K562 (cell line): ENCODE data around the gene GLDC. TPM values are rescaled to one million over a fixed set of nuclear protein-coding genes. Genes with fewer than 3 reads are reported as not detected.

ENCODE experiments used
- ATAC-seq: fragments of 200-7000 bp; cut with Tn5 transposase; 3 replicates; pipeline ENCODE4 v1.9.1; 2020; ENCODE audit warnings: moderate library complexity
- BruUV-seq: library from RNA; stranded (reverse); fragments of 400-500 nt; replicated peaks from 2 replicates; lab custom pipeline; 2021; lab: Mats Ljungman, UMichigan
- CTCF ChIA-PET: fragments of 300-600 bp; formaldehyde crosslinking; extraction: SDS; loops from one replicate; lab custom pipeline; 2021; ENCODE audit warnings: low intra/inter-chr PET ratio; lab: Yijun Ruan, JAX
- POLR2A ChIA-PET: fragments of 300-600, 350-650 bp; sonication (Branson Sonifier 250); formaldehyde crosslinking; extraction: SDS; loops from one replicate; lab custom pipeline; 2021; ENCODE audit warnings: antibody characterized with exemption, inconsistent platforms; lab: Yijun Ruan, JAX
- DNase-seq, 4 experiments: peaks; one replicate each; pipeline versions ENCODE4 v3.0.0 to v3.0.0-alpha.2; 2011 to 2018; ENCODE audit warnings: low spot score in 3 of 4, mixed read lengths in 3 of 4; ENCODE audit errors: extremely low read depth in 1 of 4
- FAIRE-seq: peaks from 2 replicates; lab custom pipeline; 2011; peaks lifted over from hg19 to GRCh38; lab: Jason Lieb, UNC
- H2AFZ ChIP-seq: 2 replicates; pipeline ENCODE4 v1.6.0; 2011; ENCODE audit warnings: low read depth, low read length, control low read depth, inconsistent platforms
- H3K27ac ChIP-seq: fragments of 200-600 bp; 3 replicates; pipeline ENCODE4 v1.8.0; 2011; ENCODE audit warnings: low read depth, mild to moderate bottlenecking, control low read depth, inconsistent platforms, low read length, moderate library complexity, mixed read lengths; ENCODE audit errors: extremely low read depth
- H3K27me3 ChIP-seq, 2 experiments: fragments of 300-600 bp in 1 of 2; 2 replicates in 1 of 2; 3 replicates in 1 of 2; pipeline versions ENCODE4 v1.6.0 to v1.8.0; 2011; ENCODE audit warnings: inconsistent platforms in 2 of 2, low read length in 2 of 2, mild to moderate bottlenecking in 1 of 2, mixed read lengths in 1 of 2, moderate library complexity in 1 of 2; ENCODE audit not compliant: control insufficient read depth in 2 of 2, insufficient read depth in 2 of 2
- H3K36me3 ChIP-seq: fragments of 300-600 bp; 3 replicates; pipeline ENCODE4 v1.8.0; 2011; ENCODE audit warnings: mild to moderate bottlenecking, low read length, inconsistent platforms; ENCODE audit not compliant: control insufficient read depth, insufficient read depth
- H3K4me1 ChIP-seq, 2 experiments: fragments of 200-600 bp in 1 of 2; replicated peaks in 1 of 2; 2 replicates in 1 of 2; 3 replicates in 1 of 2; pipeline versions ENCODE4 v1.5.1 to v1.8.0; 2011; ENCODE audit warnings: inconsistent platforms in 2 of 2, low read length in 2 of 2, mild to moderate bottlenecking in 1 of 2, mixed read lengths in 1 of 2, moderate library complexity in 1 of 2; ENCODE audit not compliant: control insufficient read depth in 2 of 2, insufficient read depth in 2 of 2
- H3K4me2 ChIP-seq: 2 replicates; pipeline ENCODE4 v1.6.1; 2011; ENCODE audit warnings: low read length, control low read depth, inconsistent platforms, mixed read lengths; ENCODE audit not compliant: insufficient read depth
- H3K4me3 ChIP-seq: fragments of 200-600 bp; sonication (generic), shearing (Covaris generic); 2 replicates; pipeline ENCODE4 v1.5.1; 2016; ENCODE audit warnings: control low read depth, inconsistent platforms
- H3K79me2 ChIP-seq: fragments of 200-600 bp; 3 replicates; pipeline ENCODE4 v1.8.0; 2011; ENCODE audit warnings: low read length, inconsistent platforms; ENCODE audit not compliant: control insufficient read depth, insufficient read depth
- H3K9ac ChIP-seq, 2 experiments: 2 replicates each; pipeline versions ENCODE4 v1.6.0 to v1.6.1; 2011; ENCODE audit warnings: low read depth in 2 of 2, low read length in 2 of 2, control low read depth in 1 of 2, inconsistent platforms in 1 of 2, mild to moderate bottlenecking in 1 of 2, mixed read lengths in 1 of 2; ENCODE audit not compliant: insufficient read depth in 1 of 2
- H3K9me1 ChIP-seq: one replicate; pipeline ENCODE4 v1.6.0; 2011; ENCODE audit warnings: inconsistent platforms, mild to moderate bottlenecking, low read length, moderate library complexity; ENCODE audit not compliant: control insufficient read depth, insufficient read depth
- H3K9me3 ChIP-seq: replicated peaks from 2 replicates; pipeline ENCODE4 v1.5.1; 2011; ENCODE audit warnings: low read depth, low read length, inconsistent platforms; ENCODE audit not compliant: control insufficient read depth, insufficient read depth
- H4K20me1 ChIP-seq: replicated peaks from 2 replicates; pipeline ENCODE4 v1.6.1; 2011; ENCODE audit warnings: low read length, inconsistent platforms, mixed read lengths; ENCODE audit not compliant: control insufficient read depth, insufficient read depth
- HNRNPLL ChIP-seq: fragments of 200-400 bp; formaldehyde crosslinking; IDR thresholded peaks from 2 replicates; pipeline ENCODE4 v1.6.1; 2017; ENCODE audit warnings: low read length, low read depth, mild to moderate bottlenecking; ENCODE audit not compliant: poor library complexity, severe bottlenecking
- KAT2B ChIP-seq: IDR thresholded peaks from one replicate; pipeline ENCODE4 v1.6.1; 2012; ENCODE audit warnings: low read depth, mild to moderate bottlenecking, control low read depth, inconsistent platforms, low read length, moderate library complexity
- RBM15 ChIP-seq: fragments of 200-400 bp; formaldehyde crosslinking; IDR thresholded peaks from 2 replicates; pipeline ENCODE4 v1.6.1; 2018; ENCODE audit warnings: mild to moderate bottlenecking, low read length, moderate library complexity; ENCODE audit not compliant: insufficient read depth
- SRSF1 ChIP-seq: fragments of 200-400 bp; formaldehyde crosslinking; IDR thresholded peaks from 2 replicates; pipeline ENCODE4 v1.6.1; 2017; ENCODE audit warnings: mild to moderate bottlenecking, low read depth, low read length, moderate library complexity
- ZNF121 ChIP-seq: sonication (generic); formaldehyde crosslinking; conservative IDR thresholded peaks from 2 replicates; pipeline ENCODE4 v1.8.0; 2022; ENCODE audit warnings: missing genetic modification reagents
- ZNF175 ChIP-seq: fragments of 200-800 bp; sonication (Bioruptor generic); IDR thresholded peaks from 2 replicates; pipeline ENCODE4 v1.6.1; 2016; ENCODE audit warnings: low read depth, mild to moderate bottlenecking, missing genetic modification characterization, missing compliant biosample characterization
- ZNF224 ChIP-seq: sonication (generic); formaldehyde crosslinking; IDR thresholded peaks from 2 replicates; pipeline ENCODE4 v1.8.0; 2022; ENCODE audit warnings: mild to moderate bottlenecking, missing genetic modification reagents
- ZNF444 ChIP-seq: fragments of 250-450 bp; sonication (Bioruptor Pico); IDR thresholded peaks from 2 replicates; pipeline ENCODE4 v1.4.0; 2020; ENCODE audit warnings: mild to moderate bottlenecking, moderate library complexity
- ZNF79 ChIP-seq: fragments of 250-450 bp; sonication (Bioruptor Pico); IDR thresholded peaks from 2 replicates; pipeline ENCODE4 v1.4.0; 2020; ENCODE audit warnings: low read depth, mild to moderate bottlenecking, moderate library complexity
- WGBS: fragments of 100-300 bp; shearing (Covaris generic); methylation state at CpG from one replicate; pipeline ENCODE4 v1.1.6; 2016; ENCODE audit warnings: low coverage, mixed read lengths; ENCODE audit not compliant: insufficient coverage; ENCODE audit errors: missing lambda C conversion rate; 5-methylcytosine and 5-hydroxymethylcytosine counted together
- in situ Hi-C: fragments of 300-500 bp; cut with MboI; formaldehyde crosslinking; loops from 4 replicates; pipeline ENCODE4 v1.15.0; 2018; ENCODE audit warnings: inconsistent platforms, mixed read lengths
- intact Hi-C: fragments of 100-400 bp; cut with micrococcal nuclease; formaldehyde crosslinking; loops from 2 replicates; pipeline ENCODE4 v1.14.2; 2022
- polyA plus RNA-seq, 8 experiments: library from polyadenylated mRNA; depleted of rRNA in 4 of 8; stranded (reverse) in 5 of 8; unstranded in 3 of 8; fragments of >200 nt; fragmentation: Nextera tagmentation in 2 of 8; fragmentation: Illumina TruSeq in 1 of 8; extraction: Ambion mirVana in 2 of 8; extraction: Trizol in 1 of 8; gene quantifications; 2 replicates each; pipeline versions ENCODE4 v1.2.1 to v1.2.3, GENCODE V29; 2011 to 2014; ENCODE audit warnings: inconsistent platforms in 1 of 8, missing spikeins in 1 of 8
- total RNA-seq, 7 experiments: library from RNA; depleted of rRNA in 6 of 7; stranded (reverse); fragments of >200 nt in 6 of 7; fragmentation: Illumina TruSeq in 2 of 7; extraction: Trizol in 2 of 7; gene quantifications; 2 replicates each; pipeline versions ENCODE4 v1.2.1 to v1.2.3, GENCODE V29; 2011 to 2021; ENCODE audit warnings: low replicate concordance in 1 of 7
- TF ChIP-seq, protein P1 (sequence below): IDR thresholded peaks from 2 replicates; pipeline ENCODE4 v1.6.1; 2011; ENCODE audit not compliant: insufficient read length; ENCODE audit errors: extremely low read depth
- TF ChIP-seq, protein P2 (sequence below): sonication (generic); formaldehyde crosslinking; IDR thresholded peaks from 2 replicates; pipeline ENCODE4 v1.8.1; 2023; ENCODE audit warnings: mild to moderate bottlenecking, missing genetic modification reagents, moderate library complexity
- TF ChIP-seq, protein P3 (sequence below): fragments of 450-650 bp; IDR thresholded peaks from 2 replicates; pipeline ENCODE4 v1.6.1; 2016; ENCODE audit warnings: low read depth

Gene GLDC
- total and polyA plus RNA-seq, 9 of the 15 experiments (the other 6 are each of a cell fraction or from before 2014, with no cell fraction given): 0.03 to 0.27 (median 0.08) TPM; not detected in 6

DNA sequence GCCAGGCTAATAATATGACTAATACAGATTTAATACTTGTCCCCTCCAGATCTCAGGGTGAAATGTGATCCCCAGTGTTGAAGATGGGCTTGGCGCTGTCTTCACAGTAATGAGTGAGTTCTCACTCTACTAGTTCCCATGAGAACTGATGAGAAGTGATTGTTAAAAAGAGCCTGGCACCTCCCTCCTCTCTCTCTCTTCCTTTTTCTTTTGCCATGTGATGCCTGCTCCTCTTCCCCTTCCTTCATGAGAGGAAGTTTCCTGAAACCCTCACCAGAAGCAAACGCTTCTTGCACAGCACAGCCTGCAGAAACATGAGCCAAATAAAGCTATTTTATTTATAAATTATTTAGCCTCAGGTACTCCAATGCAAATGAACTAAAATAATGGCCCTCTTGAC lies 55.2 kb downstream of the GLDC start:
- H4K20me1 ChIP-seq: no peaks in the 10 kb centered on the region
- no peak overlapping the region for H2AFZ ChIP-seq
- H3K9me1 ChIP-seq: no peaks in the 10 kb centered on the region
- H3K4me3 ChIP-seq: no peak overlapping the region
- intact Hi-C loops: no loop called here
- H3K27ac ChIP-seq: no peak overlapping the region
- no peaks in the 10 kb centered on the region for H3K79me2 ChIP-seq
- H3K27me3 ChIP-seq: peaks cover 0 to 2% of the 10 kb centered on the region in 2 experiments; a peak in 1 of 5 replicates
- ChIA-PET CTCF (no interaction called here), POLR2A (no interaction called here)
- no peak overlapping the region for H3K4me2 ChIP-seq
- no peak for FAIRE-seq
- DNase-seq: no peak
- no peaks in the 10 kb centered on the region for H3K36me3 ChIP-seq
- no peaks in the 10 kb centered on the region for H3K4me1 ChIP-seq
- BruUV-seq: no TSS peak
- H3K9ac ChIP-seq: no peak overlapping the region
- in situ Hi-C loops: no loop called here
- no peak for ATAC-seq
- H3K9me3 ChIP-seq: no peaks in the 10 kb centered on the region
- WGBS: 0% methylated on average over 2 of the region's 2 CpGs
- TF ChIP-seq, protein P1, sequence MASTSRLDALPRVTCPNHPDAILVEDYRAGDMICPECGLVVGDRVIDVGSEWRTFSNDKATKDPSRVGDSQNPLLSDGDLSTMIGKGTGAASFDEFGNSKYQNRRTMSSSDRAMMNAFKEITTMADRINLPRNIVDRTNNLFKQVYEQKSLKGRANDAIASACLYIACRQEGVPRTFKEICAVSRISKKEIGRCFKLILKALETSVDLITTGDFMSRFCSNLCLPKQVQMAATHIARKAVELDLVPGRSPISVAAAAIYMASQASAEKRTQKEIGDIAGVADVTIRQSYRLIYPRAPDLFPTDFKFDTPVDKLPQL: no peak
- no peak for TF ChIP-seq RBM15
- no peak for TF ChIP-seq KAT2B
- no peak for TF ChIP-seq SRSF1
- TF ChIP-seq, protein P2, sequence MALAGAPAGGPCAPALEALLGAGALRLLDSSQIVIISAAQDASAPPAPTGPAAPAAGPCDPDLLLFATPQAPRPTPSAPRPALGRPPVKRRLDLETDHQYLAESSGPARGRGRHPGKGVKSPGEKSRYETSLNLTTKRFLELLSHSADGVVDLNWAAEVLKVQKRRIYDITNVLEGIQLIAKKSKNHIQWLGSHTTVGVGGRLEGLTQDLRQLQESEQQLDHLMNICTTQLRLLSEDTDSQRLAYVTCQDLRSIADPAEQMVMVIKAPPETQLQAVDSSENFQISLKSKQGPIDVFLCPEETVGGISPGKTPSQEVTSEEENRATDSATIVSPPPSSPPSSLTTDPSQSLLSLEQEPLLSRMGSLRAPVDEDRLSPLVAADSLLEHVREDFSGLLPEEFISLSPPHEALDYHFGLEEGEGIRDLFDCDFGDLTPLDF (CRISPR knock-in tag): no peak
- TF ChIP-seq ZNF224 (CRISPR knock-in tag): no peak
- no peak for TF ChIP-seq ZNF175 (CRISPR knock-in tag)
- TF ChIP-seq HNRNPLL: no peak
- no peak for TF ChIP-seq ZNF121
- TF ChIP-seq, protein P3, sequence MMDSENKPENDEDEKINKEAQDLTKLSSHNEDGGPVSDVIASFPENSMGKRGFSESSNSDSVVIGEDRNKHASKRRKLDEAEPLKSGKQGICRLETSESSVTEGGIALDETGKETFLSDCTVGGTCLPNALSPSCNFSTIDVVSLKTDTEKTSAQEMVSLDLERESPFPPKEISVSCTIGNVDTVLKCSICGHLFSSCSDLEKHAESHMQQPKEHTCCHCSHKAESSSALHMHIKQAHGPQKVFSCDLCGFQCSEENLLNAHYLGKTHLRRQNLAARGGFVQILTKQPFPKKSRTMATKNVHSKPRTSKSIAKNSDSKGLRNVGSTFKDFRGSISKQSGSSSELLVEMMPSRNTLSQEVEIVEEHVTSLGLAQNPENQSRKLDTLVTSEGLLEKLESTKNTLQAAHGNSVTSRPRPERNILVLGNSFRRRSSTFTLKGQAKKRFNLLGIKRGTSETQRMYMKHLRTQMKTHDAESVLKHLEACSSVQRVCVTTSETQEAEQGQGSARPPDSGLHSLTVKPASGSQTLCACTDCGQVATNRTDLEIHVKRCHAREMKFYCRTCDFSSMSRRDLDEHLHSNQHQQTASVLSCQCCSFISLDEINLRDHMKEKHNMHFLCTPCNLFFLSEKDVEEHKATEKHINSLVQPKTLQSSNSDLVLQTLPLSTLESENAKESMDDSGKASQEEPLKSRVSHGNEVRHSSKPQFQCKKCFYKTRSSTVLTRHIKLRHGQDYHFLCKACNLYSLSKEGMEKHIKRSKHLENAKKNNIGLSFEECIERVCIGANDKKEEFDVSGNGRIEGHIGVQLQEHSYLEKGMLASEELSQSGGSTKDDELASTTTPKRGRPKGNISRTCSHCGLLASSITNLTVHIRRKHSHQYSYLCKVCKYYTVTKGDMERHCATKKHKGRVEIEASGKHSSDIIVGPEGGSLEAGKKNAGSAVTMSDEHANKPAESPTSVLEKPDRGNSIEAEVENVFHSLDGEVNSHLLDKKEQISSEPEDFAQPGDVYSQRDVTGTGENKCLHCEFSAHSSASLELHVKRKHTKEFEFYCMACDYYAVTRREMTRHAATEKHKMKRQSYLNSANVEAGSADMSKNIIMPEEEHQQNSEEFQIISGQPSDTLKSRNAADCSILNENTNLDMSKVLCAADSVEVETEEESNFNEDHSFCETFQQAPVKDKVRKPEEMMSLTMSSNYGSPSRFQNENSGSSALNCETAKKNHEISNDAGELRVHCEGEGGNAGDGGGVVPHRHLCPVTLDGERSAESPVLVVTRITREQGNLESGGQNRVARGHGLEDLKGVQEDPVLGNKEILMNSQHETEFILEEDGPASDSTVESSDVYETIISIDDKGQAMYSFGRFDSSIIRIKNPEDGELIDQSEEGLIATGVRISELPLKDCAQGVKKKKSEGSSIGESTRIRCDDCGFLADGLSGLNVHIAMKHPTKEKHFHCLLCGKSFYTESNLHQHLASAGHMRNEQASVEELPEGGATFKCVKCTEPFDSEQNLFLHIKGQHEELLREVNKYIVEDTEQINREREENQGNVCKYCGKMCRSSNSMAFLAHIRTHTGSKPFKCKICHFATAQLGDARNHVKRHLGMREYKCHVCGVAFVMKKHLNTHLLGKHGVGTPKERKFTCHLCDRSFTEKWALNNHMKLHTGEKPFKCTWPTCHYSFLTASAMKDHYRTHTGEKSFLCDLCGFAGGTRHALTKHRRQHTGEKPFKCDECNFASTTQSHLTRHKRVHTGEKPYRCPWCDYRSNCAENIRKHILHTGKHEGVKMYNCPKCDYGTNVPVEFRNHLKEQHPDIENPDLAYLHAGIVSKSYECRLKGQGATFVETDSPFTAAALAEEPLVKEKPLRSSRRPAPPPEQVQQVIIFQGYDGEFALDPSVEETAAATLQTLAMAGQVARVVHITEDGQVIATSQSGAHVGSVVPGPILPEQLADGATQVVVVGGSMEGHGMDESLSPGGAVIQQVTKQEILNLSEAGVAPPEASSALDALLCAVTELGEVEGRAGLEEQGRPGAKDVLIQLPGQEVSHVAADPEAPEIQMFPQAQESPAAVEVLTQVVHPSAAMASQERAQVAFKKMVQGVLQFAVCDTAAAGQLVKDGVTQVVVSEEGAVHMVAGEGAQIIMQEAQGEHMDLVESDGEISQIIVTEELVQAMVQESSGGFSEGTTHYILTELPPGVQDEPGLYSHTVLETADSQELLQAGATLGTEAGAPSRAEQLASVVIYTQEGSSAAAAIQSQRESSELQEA: no peak
- TF ChIP-seq ZNF79 (CRISPR knock-in tag): no peak
- TF ChIP-seq ZNF444 (CRISPR knock-in tag): no peak
